Anterior cingulate cortex (tissue), 58 donors: Measurements from ENCODE around the gene TRABD.
"Not testable (repeated sequence)": the region's sequence is repeated elsewhere in the genome, so short reads cannot be mapped to it uniquely, and the experiment has no call there.

Experiments used
- DNase-seq, 58 donors: peaks; one replicate each; lab custom pipeline; 2025; lab: John Stamatoyannopoulos, UW

The TRABD gene

DNA sequence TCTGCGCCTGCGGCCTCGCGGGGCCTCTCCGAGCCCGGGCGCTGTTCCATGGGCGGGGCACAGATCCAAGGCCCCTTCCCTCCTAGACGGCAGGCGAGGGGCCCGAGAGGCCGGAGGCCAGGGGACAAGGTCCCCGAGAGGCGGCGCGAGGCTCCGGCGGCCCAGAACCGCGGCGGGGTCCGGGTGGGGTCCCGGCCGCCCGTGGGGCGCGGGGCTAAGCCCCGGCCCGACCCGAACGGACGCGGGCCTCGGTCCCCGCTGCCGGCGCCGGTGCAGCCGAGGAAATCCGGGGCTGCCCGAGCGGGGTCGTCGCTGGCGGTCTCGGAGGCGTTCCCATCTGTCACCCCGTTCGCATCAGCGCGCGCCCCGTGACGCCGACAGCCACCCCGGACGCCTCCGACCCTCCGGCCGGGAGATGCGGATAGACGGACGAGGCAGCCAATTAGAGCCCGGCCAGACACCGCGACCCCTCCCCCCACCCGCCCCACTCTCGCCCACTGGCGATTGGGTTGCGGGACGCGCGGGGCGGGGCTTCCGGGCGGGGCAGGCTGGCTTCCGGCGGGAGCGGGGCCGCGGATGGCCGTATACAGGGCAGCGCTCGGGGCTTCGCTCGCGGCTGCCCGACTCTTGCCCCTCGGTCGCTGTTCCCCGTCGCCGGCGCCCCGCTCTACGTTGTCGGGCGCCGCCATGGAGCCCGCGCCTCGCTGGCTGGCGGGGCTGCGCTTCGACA is 14.9 kb downstream of the TRABD start, which contains the start of gene SELENOO:
Gene SELENOO (plus strand): TSS at position 551 of the 730 bp plus-strand sequence. CDS start 26 bp downstream, at position 577.
- peak; percentile 49 to 97 (median 92) for DNase-seq

DNA sequence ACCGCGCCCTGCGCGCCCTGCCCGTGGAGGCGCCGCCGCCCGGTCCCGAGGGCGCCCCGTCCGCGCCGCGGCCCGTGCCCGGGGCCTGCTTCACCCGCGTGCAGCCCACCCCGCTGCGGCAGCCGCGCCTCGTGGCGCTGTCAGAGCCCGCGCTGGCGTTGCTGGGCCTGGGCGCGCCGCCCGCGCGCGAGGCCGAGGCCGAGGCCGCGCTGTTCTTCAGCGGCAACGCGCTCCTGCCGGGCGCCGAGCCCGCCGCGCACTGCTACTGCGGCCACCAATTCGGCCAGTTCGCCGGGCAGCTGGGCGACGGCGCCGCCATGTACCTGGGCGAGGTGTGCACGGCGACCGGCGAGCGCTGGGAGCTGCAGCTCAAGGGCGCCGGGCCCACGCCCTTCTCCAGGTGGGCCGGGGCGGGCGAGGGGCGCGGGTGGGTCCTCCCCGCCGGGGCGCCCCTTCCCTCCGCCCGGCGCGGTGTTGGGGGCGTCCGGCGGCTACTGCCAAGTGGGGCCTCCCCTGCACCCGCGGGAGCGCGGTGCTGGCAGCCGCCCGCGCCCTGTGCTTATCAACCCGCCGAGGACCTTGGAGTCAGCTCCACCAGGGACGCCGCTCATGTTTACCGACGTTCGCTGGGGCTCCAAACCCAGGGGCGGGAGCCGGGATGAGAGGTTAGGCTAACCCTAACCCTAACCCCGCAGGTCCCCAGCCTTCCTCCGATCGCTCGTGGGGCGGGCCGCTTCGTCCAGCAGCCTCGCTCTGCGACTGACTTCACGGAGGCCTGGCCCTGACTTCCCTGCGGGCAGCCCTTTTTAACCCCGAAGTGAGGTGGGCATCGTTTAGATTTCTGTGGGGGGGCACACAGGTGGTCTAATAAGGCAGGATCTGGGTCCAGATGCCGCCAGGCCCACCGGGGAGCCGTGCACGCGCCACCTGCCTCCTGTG is 15.7 kb downstream of the TRABD start:
- DNase-seq = peak in 2 of 58 donors; percentile 46 to 60

DNA sequence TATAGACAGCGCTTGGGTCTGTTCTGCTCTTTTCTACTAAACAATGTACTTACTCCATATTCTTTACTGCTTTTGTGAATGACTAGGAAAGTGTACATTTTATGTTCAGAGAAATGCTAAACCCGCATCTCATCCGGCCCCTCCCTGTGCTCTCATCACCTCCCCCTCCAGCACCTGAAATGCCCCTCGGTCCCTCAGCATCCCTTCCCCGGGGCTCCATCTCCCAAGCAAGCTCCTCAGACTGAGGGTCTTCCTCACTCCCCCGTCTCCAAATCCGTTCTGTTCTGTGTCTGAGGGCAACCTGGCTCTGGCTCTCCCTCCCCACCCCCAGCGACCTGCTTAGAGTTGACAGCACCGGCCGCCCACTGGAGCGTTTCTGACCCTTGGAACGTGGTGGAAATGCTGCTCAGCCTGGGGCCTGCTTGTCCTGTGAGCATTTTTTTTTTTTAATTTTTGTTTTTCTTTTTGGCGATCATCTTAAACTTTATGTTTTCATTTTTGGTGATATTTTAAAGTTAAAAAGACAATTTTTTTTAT is 16.5 kb downstream of the TRABD start:
- no peak for DNase-seq

DNA sequence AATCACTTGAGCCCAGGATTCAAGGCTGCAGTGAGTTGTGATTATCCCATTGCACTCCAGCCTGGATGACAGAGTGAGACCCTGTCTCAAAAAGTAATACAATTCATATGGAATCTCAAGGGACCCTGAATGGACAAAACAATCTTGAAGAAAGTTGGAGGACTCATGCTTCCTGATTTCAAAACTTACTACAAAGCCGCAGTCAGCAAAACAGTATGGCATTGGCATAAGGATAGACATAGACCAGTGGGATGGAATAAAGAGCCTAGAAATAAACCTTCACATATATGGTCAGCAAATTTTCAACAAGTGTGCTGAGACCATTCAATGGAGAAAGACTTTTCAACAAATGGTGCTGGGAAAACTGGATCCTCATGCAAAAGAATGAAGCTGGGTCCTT is 17.6 kb downstream of the TRABD start:
- DNase-seq = no peak

DNA sequence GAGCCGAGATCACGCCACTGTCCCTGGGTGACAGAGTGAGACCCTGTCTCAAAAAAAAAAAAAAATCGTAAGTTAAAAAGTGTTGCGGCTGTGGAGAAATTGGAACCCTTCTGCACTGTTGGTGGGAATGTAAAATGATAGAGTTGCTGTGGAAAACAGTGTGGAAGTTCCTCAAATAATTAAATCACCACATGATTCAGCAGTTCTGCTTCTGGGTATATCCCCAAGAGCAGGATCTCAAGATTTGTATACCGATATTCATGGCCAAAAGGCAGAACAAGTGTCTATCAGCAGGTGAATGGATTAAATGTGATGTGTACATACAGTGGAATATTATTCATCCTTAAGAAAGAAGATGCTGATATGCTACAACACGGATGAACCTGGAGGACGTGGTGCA is 18.9 kb downstream of the TRABD start:
- no peak for DNase-seq

DNA sequence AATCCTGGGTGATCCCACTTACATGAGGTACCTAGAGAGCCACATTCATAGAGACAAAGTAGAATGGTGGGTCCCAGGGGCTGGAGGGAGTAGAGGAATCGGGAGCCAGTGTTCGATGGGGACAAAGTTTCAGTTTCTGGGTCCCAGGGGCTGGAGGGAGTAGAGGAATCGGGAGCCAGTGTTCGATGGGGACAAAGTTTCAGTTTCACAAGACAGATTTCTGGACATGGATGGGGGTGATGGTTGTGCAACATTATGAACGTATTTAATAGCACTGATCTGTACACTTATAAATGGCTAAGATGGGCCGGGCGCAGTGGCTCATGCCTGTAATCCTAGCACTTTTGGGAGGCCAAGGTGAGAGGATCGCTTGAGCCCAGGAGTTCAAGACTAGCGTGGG is 19.3 kb downstream of the TRABD start:
- not testable (repeated sequence) for DNase-seq

DNA sequence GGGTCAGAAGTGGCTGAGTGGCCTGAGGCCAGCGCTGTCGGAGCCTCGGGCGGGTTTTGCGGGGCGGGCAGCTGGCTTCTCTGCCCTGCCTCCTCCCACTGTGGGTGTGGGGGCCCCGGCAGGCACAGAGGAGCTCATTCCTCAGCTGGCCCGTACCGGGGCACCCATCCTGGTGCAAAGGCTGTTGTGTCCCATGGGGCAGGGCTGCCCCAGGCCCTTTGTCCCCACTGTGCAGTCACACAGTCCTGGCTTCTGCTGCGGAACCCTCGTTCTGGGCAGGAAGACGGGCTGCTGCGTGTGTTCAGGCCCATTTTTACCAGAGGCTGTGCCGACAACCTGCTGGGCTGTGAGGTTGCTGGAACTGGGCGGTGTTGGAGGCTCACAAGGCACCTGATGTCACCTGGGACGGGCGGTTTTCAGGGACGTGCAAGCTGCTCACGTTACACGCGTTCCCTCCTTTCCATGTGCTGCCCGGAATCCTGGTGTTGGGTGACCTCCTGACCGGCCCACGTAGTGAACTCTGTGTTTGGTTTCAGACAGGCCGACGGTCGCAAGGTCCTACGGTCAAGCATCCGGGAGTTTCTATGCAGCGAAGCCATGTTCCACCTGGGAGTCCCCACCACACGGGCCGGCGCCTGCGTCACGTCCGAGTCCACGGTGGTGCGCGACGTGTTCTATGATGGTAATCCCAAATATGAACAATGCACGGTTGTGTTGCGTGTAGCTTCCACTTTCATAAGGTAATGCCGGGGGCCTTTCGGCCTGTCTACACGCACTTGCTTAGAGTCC is 20.3 kb downstream of the TRABD start:
- no peak for DNase-seq

DNA sequence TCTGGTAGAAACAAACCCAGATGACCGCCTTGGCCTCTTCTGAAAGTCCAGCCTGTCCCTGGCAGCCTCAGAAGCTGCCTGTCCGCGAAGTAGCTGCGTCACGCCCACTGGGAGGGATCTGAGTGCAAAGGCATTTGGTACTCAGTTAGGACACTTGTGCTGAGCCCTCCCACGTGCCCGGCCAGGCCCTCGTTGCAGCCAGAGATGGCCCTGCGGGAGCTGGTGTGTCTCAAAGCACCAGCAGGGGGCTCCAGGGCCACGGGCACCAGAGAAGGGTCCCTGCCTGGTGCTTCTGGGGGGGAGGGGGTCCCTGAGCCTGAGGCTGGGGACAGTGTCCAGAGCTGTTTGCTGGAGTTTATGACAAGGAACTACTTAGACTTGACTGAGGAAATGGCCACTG is 20.9 kb downstream of the TRABD start:
- peak in 14 of 58 donors; percentile 32 to 75 (median 50) for DNase-seq

DNA sequence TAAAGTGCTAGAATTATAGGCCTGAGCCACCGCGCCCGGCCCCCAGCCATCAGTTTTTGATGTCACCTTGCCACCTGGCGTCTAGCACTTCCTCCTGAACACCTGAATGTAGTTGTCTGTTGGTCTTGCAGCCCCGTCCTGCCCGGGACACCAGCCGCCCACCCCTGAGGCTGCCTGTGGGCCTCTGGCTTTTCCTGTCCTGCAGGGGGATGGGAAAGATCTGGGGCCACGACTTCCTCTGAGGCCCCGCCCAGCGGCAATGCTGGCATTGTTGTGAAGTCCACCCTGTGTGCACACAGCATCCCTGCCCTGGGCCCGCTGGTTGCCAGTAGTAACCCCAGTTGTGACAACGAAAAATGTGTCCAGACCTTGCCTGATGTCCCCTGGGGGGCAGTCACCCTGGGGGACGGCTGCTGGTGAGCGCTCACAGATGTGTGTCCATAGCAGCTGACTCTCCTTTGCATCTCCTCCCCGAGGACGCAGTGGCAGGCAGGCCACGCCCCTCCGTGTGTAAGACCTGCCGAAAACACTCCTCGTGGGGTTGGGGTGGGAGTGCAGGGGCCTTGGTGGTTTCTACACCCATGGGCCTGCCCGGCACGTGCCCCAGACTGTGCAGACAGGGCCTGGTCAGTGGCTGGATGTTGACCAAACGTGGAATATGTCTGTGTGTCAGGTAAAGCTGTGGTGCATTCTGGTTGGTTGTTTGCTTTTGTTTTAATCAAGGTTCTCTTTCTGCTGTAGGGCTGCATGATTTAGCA is 21.8 kb downstream of the TRABD start:
- DNase-seq = no peak

DNA sequence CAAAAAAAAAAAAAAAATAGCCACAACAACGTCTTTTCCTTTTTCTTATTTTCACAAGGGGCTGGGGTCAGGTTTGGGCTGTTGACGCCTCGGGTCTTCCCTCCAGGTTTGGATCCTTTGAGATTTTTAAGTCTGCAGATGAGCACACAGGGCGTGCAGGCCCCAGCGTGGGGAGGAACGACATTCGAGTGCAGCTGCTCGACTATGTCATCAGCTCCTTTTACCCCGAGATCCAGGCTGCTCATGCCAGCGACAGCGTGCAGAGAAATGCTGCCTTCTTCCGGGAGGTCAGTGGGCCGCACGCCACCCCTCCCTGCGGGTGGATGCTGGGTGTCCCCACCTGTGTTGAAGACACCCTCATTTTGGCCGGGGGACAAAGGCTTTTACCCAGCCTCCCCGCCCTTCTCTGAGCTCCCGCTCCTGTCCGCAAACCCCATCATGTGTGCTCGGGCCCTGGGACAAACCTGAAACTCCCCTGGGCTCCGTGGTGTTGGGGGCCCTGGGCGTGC is 22.8 kb downstream of the TRABD start:
- DNase-seq = peak in 1 of 58 donors; percentile 21

DNA sequence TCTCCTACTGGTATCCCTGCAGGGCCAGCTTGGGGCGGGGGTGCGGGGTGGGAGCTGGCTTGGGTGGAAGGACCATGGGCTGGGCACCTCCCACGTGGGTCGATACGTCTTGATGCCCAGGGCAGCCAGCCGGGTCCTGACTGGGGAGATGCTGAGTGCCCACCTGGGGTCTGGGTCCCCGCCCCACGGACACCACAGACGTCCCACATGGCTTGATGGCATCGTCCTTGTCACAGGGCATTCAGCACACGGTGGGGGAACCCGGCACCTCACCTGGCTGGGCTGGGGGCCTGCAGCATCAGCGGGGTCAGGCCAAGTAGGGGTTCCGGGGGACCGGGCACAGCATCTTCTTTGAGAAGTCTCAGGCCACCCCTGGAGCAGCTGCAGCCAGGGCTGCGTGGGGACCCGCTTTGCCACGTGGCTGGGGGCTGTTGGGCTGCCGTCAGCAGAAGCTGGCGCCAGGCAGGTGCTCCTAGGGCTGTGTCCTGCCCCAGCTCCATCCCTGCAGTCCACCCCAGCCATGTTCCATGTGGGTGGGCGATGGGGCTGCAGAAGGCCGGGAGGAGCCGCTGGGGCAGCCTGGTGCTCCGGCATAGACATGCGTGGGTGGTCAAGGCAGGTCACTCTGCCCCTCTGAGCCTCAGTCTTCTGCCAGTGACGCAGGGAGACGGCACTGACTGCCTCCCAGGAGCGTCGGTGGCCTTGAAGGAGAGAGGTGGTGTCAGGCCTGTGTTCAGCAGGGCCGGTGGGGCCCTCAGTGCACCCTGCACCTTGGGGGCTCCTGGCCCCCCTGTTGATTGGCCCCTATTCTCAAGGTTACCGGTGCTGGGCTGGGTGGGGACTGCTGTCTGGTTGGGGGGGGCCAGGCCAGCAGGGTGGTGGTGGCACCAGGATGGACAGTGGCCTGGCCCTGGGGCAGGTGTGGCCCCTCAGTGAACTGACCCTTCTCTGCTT is 23.5 kb downstream of the TRABD start:
- no peak for DNase-seq

DNA sequence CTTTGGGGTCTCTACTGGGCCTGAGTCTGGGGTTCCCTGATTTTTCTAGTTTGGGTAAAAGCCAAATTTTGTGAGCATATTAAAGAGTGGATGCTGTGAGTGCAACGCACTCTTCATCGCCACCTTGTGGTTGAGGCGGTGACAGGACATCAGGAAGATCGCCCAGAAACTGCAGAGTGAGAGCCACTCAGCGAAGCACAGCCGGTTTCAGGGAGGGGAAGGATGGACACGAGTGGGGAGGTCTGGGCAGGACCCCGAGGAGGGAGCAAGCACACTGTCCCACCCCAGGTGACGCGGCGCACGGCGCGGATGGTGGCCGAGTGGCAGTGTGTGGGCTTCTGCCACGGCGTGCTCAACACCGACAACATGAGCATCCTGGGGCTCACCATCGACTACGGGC is 24.2 kb downstream of the TRABD start:
- peak in 27 of 58 donors; percentile 15 to 73 (median 40) for DNase-seq

DNA sequence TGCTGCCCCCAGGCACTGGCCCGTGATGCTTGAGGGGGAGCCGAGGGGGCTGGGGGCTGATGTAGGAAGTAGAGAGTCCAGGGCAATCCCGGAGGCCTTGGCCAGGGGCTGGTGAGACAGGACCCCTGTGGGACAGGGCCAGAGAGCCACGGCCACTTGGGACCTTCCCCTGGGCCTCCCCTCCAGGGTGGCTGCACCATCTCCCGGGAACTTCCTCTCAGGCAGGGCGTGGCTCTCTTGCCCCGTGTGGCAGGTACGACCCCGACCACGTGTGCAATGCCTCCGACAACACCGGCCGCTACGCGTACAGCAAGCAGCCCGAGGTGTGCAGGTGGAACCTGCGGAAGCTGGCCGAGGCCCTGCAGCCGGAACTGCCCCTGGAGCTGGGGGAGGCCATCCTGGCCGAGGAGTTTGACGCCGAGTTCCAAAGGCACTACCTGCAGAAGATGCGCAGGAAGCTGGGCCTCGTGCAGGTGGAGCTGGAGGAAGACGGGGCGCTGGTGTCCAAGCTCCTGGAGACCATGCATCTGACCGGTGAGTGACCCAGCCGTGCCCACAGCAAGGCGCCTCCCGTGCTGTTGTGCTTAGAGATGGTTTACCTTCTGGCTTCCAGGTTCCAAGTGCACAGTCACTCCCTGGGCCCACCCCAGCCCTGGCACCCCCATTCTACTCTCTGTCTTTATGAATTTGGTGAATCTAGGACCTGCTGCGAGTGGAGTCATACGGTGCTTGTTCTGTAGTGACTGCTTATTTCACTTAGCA is 24.8 kb downstream of the TRABD start:
- no peak for DNase-seq

DNA sequence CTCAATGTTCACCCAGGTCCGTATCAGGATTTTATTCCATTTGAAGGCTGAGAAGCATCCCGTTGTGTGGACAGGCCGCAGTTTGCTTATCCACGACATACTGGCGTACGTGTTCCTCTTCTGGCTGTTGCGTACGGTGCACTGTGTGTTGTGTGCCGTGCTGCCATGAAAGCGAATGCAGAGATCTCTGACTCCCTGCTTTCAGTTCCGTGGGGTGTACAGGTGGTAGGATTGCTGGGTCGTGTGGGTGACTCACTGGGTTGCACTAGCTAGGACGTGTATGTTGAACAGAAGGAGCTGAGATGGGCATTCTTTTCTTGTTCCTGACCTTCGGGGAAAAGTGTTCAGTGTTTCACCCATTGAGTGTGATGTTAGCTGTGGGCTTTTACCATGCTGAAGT is 25.4 kb downstream of the TRABD start:
- no peak for DNase-seq

DNA sequence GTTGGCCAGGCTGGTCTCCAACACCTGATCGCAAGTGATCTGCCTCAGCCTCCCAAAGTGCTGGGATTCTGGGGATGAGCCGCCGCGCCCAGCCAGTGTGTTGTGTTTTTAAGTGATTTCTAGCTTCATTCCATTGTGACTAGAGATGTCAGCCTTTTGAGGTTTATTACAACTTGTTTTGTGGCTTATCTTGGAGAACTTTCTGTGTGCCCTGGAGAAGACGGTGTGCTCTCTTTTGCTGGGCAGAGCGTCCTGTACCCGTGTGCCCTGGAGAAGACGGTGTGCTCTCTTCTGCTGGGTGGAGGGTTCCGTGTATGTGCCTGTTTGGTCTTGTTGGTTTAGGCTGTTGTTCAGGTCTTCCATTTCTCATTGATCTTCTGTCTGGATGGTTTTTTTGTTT is 27.6 kb downstream of the TRABD start:
- no peak for DNase-seq

DNA sequence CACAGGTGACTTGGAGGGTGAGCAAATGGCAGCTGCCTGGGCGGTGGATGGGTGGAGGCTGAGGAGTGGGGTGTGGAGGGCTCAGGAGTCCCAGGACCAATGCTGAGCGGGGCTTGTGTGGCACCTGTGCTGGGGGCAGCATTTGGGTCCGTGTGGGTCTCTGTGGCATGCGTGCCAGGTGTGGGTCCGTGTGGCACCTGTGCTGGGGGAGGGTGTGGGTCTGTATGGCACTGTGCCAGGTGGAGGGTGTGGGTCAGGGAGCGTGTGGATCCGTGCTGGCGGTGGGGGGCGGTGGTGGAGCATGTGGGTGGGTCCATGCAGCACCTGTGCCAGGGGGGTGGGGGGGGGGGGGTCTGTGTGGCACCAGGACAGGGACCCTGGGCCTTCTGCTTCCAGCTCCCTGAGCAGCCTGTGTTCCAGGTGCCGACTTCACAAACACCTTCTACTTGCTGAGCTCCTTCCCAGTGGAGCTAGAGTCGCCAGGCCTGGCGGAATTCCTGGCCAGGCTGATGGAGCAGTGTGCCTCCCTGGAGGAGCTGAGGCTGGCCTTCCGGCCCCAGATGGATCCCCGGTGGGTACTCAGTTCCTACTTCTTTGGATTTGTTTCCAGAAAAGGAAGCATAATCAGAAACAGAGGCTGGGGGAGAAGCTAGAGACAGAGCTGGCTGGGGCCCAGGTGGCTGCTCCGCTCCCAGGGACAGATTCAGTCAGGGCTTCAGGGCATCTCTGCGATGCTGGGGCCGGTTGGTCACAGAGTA is 29.8 kb downstream of the TRABD start:
- DNase-seq = no peak
